Transverse colon (tissue), 4 donors: ENCODE data around the gene FAM149A. TPM values are rescaled to one million over a fixed set of nuclear protein-coding genes. Genes with fewer than 3 reads are reported as not detected.
A peak's percentile ranks its signal among the peaks of the same experiment; 100 is the strongest.

Experiments used
- DNase-seq: peaks from one replicate; pipeline ENCODE4 v3.0.0-alpha.2; 2019
- H3K27ac ChIP-seq, 4 donors: fragments of 200-600 bp; sonication (generic); 2 replicates each; pipeline ENCODE4 v1.5.1; 2016 to 2018; ENCODE audit warnings: inconsistent platforms in 4 of 4
- H3K27me3 ChIP-seq: fragments of 200-600 bp; sonication (generic); 2 replicates; pipeline ENCODE4 v1.5.1; 2017; ENCODE audit warnings: inconsistent platforms
- H3K36me3 ChIP-seq, 4 donors: fragments of 200-600 bp; sonication (generic); 2 replicates each; pipeline ENCODE4 v1.5.1; 2017 to 2019; ENCODE audit warnings: inconsistent platforms in 4 of 4
- H3K4me1 ChIP-seq, 4 donors: fragments of 200-600 bp; sonication (generic); 2 replicates each; pipeline ENCODE4 v1.5.1; 2017 to 2020; ENCODE audit warnings: inconsistent platforms in 4 of 4
- H3K4me3 ChIP-seq, 4 donors: fragments of 200-600 bp; sonication (generic); 1 replicate in 1 of 4; 2 replicates in 3 of 4; pipeline versions ENCODE4 v1.5.1 to v1.6.1; 2017 to 2019; ENCODE audit warnings: inconsistent platforms in 4 of 4
- H3K9me3 ChIP-seq, 2 donors: fragments of 200-600 bp; sonication (generic); 2 replicates each; pipeline ENCODE4 v1.5.1; 2017 to 2019; ENCODE audit warnings: inconsistent platforms in 2 of 2
- CTCF ChIP-seq, 5 experiments: fragments of 200-600 bp in 3 of 5; fragments of 450-650 bp in 2 of 5; sonication (generic) in 3 of 5; IDR thresholded peaks; 1 replicate in 2 of 5; 2 replicates in 3 of 5; pipeline ENCODE4 v1.5.1; 2016 to 2017; ENCODE audit warnings: antibody characterized with exemption in 5 of 5, inconsistent platforms in 3 of 5, mild to moderate bottlenecking in 2 of 5, moderate library complexity in 1 of 5
- EP300 ChIP-seq: sonication (generic); formaldehyde crosslinking; IDR thresholded peaks from one replicate; pipeline ENCODE4 v1.6.1; 2017; ENCODE audit warnings: antibody characterized with exemption, low read depth
- POLR2A ChIP-seq: fragments of 450-650 bp; IDR thresholded peaks from one replicate; pipeline ENCODE4 v1.6.1; 2016; ENCODE audit warnings: antibody characterized with exemption, mild to moderate bottlenecking, moderate library complexity
- POLR2AphosphoS5 ChIP-seq, 3 donors: sonication (generic); formaldehyde crosslinking; IDR thresholded peaks; one replicate each; pipeline ENCODE4 v1.6.1; 2016; ENCODE audit warnings: antibody characterized with exemption in 3 of 3
- WGBS, 2 donors: methylation state at CpG; one replicate each; pipeline ENCODE4 v1.1.5; 2018; ENCODE audit warnings: low coverage in 1 of 2; 5-methylcytosine and 5-hydroxymethylcytosine counted together
- in situ Hi-C, 4 donors: fragments of 200-750 bp; cut with MboI; loops; one replicate each; pipeline versions ENCODE4 v1.15.0 to v1.15.1; 2017; ENCODE audit warnings: low sequenced_read_pairs in 3 of 4, low pct_ligation_motif_present in 1 of 4, low pct_unique_long_range_greater_than_20kb in 1 of 4
- intact Hi-C: fragments of 100-400 bp; cut with DNase I; formaldehyde crosslinking; loops from one replicate; pipeline ENCODE4 v1.15.1; 2023; ENCODE audit warnings: low total_unique reads
- total RNA-seq, 4 donors: library from RNA; depleted of rRNA; stranded (reverse); fragments of >200 nt; gene quantifications; one replicate each; pipeline ENCODE4 v1.1.0, GENCODE V29; 2016

The FAM149A gene
- total RNA-seq, 4 donors from 2014 or later, result 10.8 to 20.1 (median 16.2) TPM

- no peaks in the 10 kb centered on the region for H3K9me3 ChIP-seq
- H3K4me1 ChIP-seq, result peaks cover 0 to 4% (median 0%) of the 10 kb centered on the region in 4 donors
- H3K27me3 ChIP-seq, result no peaks in the 10 kb centered on the region
- intact Hi-C loops, result no loop called here
- WGBS, 2 donors, result 90 to 91% methylated on average over 2 to 3 of the region's 3 CpGs
- no peak for TF ChIP-seq POLR2AphosphoS5 (IDR thresholded peaks at IDR 0.05)
- no peak for TF ChIP-seq CTCF (IDR thresholded peaks at IDR 0.05)
- no peak for TF ChIP-seq EP300
- TF ChIP-seq POLR2A, result no peak
- in situ Hi-C loops, result no loop called here
- no peak overlapping the region for H3K4me3 ChIP-seq
- H3K36me3 ChIP-seq, result no peaks in the 10 kb centered on the region
- no peak for DNase-seq
- no peak overlapping the region for H3K27ac ChIP-seq
Observed at GRCh38 chr4:186128842-186129241, 24.3 kb downstream of the FAM149A start.

GRCh38 chr4:186131935-186132334 lies 27.4 kb downstream of the FAM149A start:
- Histone ChIP-seq H3K4me1 (peaks cover 0 to 4% (median 0%) of the 10 kb centered on the region in 4 donors), H3K4me3 (no peak overlapping the region), H3K9me3 (no peaks in the 10 kb centered on the region), H3K36me3 (no peaks in the 10 kb centered on the region), H3K27me3 (no peaks in the 10 kb centered on the region), H3K27ac (no peak overlapping the region)
- intact Hi-C loops, result no loop called here
- TF ChIP-seq CTCF (IDR thresholded peaks at IDR 0.05) (no peak), EP300 (no peak), POLR2AphosphoS5 (IDR thresholded peaks at IDR 0.05) (no peak), POLR2A (no peak)
- 95 to 96% methylated on average over 2 of the region's 2 CpGs for WGBS, 2 donors
- no peak for DNase-seq
- in situ Hi-C loops, result no loop called here

GRCh38 chr4:186132577-186133242 lies 28.2 kb downstream of the FAM149A start:
- in situ Hi-C loops (no loop called here), intact Hi-C loops (no loop called here)
- no peak for DNase-seq
- H3K27ac ChIP-seq, result no peak overlapping the region
- no peaks in the 10 kb centered on the region for H3K36me3 ChIP-seq
- WGBS, 2 donors, result 43 to 48% methylated on average over 2 to 4 of the region's 4 CpGs
- peaks cover 0 to 8% (median 2%) of the 10 kb centered on the region in 4 donors for H3K4me1 ChIP-seq
- no peak for TF ChIP-seq POLR2A
- TF ChIP-seq EP300, result no peak
- no peak for TF ChIP-seq CTCF (IDR thresholded peaks at IDR 0.05)
- no peak for TF ChIP-seq POLR2AphosphoS5 (IDR thresholded peaks at IDR 0.05)
- H3K4me3 ChIP-seq, result no peak overlapping the region
- H3K9me3 ChIP-seq, result no peaks in the 10 kb centered on the region
- no peaks in the 10 kb centered on the region for H3K27me3 ChIP-seq

GRCh38 chr4:186134257-186134656 lies 29.8 kb downstream of the FAM149A start:
- intact Hi-C loops, result no loop called here
- no peaks in the 10 kb centered on the region for H3K36me3 ChIP-seq
- peak; percentile 20 for DNase-seq
- TF ChIP-seq POLR2A (no peak), EP300 (no peak), POLR2AphosphoS5 (IDR thresholded peaks at IDR 0.05) (no peak), CTCF (IDR thresholded peaks at IDR 0.05) (no peak)
- in situ Hi-C loops, result no loop called here
- H3K27ac ChIP-seq, result no peak overlapping the region
- H3K9me3 ChIP-seq, result no peaks in the 10 kb centered on the region
- H3K27me3 ChIP-seq, result no peaks in the 10 kb centered on the region
- WGBS, 2 donors, result 70 to 82% methylated on average over 2 to 3 of the region's 3 CpGs
- peaks cover 0 to 8% (median 2%) of the 10 kb centered on the region in 4 donors for H3K4me1 ChIP-seq
- no peak overlapping the region for H3K4me3 ChIP-seq
